Keratinocyte (primary cell): Measurements from ENCODE around the gene CDKAL1. TPM values are rescaled to one million over a fixed set of nuclear protein-coding genes. Genes with fewer than 3 reads are reported as not detected.
"Not testable (repeated sequence)": the region's sequence is repeated elsewhere in the genome, so short reads cannot be mapped to it uniquely, and the experiment has no call there.

Experiments
- DNase-seq: peaks from one replicate; pipeline ENCODE4 v3.0.0-alpha.2; 2011; ENCODE audit warnings: low read depth, missing footprints, low spot score
- FAIRE-seq: peaks from 2 replicates; lab custom pipeline; 2011; peaks lifted over from hg19 to GRCh38; lab: Jason Lieb, UNC
- H2AFZ ChIP-seq: 2 replicates; pipeline ENCODE4 v1.6.0; 2012; ENCODE audit warnings: low read length, control low read depth, inconsistent platforms; ENCODE audit not compliant: control insufficient read depth
- H3K27ac ChIP-seq: 2 replicates; pipeline ENCODE4 v1.5.1; 2011; ENCODE audit warnings: low read length; ENCODE audit not compliant: control insufficient read depth, insufficient read depth
- H3K27me3 ChIP-seq: 3 replicates; pipeline ENCODE4 v1.6.0; 2011; ENCODE audit warnings: low read length; ENCODE audit not compliant: control insufficient read depth, insufficient read depth; ENCODE audit errors: extremely low read depth
- H3K36me3 ChIP-seq, 2 experiments: 2 replicates in 1 of 2; 3 replicates in 1 of 2; pipeline ENCODE4 v1.5.1; 2011; ENCODE audit warnings: low read length in 2 of 2, mild to moderate bottlenecking in 1 of 2; ENCODE audit not compliant: control insufficient read depth in 2 of 2, insufficient read depth in 2 of 2; ENCODE audit errors: extremely low read depth in 1 of 2
- H3K4me1 ChIP-seq: 3 replicates; pipeline ENCODE4 v1.5.1; 2011; ENCODE audit warnings: low read length; ENCODE audit not compliant: control insufficient read depth, insufficient read depth; ENCODE audit errors: extremely low read depth
- H3K4me2 ChIP-seq: 3 replicates; pipeline ENCODE4 v1.6.0; 2011; ENCODE audit warnings: low read depth, low read length; ENCODE audit not compliant: control insufficient read depth, insufficient read depth; ENCODE audit errors: extremely low read depth
- H3K4me3 ChIP-seq, 3 experiments: fragments of 200-600 bp in 1 of 3; sonication (generic) in 1 of 3; 2 replicates in 2 of 3; 3 replicates in 1 of 3; pipeline ENCODE4 v1.5.1; 2011 to 2016; ENCODE audit warnings: low read length in 3 of 3, mild to moderate bottlenecking in 3 of 3, control low read depth in 2 of 3, inconsistent platforms in 1 of 3, low read depth in 1 of 3, mixed read lengths in 1 of 3, mixed run types in 1 of 3, moderate library complexity in 1 of 3; ENCODE audit not compliant: control insufficient read depth in 2 of 3, insufficient read depth in 2 of 3; ENCODE audit errors: extremely low read depth in 1 of 3
- H3K79me2 ChIP-seq: 2 replicates; pipeline ENCODE4 v1.6.0; 2012; ENCODE audit warnings: low read length; ENCODE audit not compliant: control insufficient read depth, insufficient read depth
- H3K9ac ChIP-seq: 3 replicates; pipeline ENCODE4 v1.6.0; 2011; ENCODE audit warnings: low read length; ENCODE audit not compliant: control insufficient read depth, insufficient read depth; ENCODE audit errors: extremely low read depth
- H3K9me1 ChIP-seq: 3 replicates; pipeline ENCODE4 v1.6.0; 2011; ENCODE audit warnings: low read length; ENCODE audit not compliant: control insufficient read depth, insufficient read depth; ENCODE audit errors: extremely low read depth
- H3K9me3 ChIP-seq: 2 replicates; pipeline ENCODE4 v1.5.1; 2012; ENCODE audit warnings: low read depth, low read length; ENCODE audit not compliant: control insufficient read depth
- H4K20me1 ChIP-seq: 3 replicates; pipeline ENCODE4 v1.6.0; 2011; ENCODE audit warnings: low read length; ENCODE audit not compliant: control insufficient read depth, insufficient read depth; ENCODE audit errors: extremely low read depth
- EZH2 ChIP-seq: IDR thresholded peaks from one replicate; pipeline ENCODE4 v1.6.1; 2012; ENCODE audit warnings: inconsistent platforms, mild to moderate bottlenecking, low read length, moderate library complexity
- dilution Hi-C: fragments of 300-500 bp; cut with MboI; formaldehyde crosslinking; loops from one replicate; pipeline ENCODE4 v1.7.0; 2020; ENCODE audit warnings: low sequenced_read_pairs; ENCODE audit not compliant: extremely low pct_ligation_motif_present
- polyA plus RNA-seq, 5 experiments: library from polyadenylated mRNA; depleted of rRNA in 3 of 5; stranded (reverse) in 3 of 5; stranded (forward) in 1 of 5; unstranded in 1 of 5; fragments of >200 nt; gene quantifications; 1 replicate in 1 of 5; 2 replicates in 3 of 5; 3 replicates in 1 of 5; pipeline versions ENCODE4 v1.2.1 to v1.2.3, GENCODE V29; 2011 to 2012; ENCODE audit warnings: missing spikeins in 2 of 5, low read depth in 1 of 5, low replicate concordance in 1 of 5
- TF ChIP-seq, protein P1 (sequence below), 3 experiments: IDR thresholded peaks in 1 of 3; conservative IDR thresholded peaks in 1 of 3; optimal IDR thresholded peaks in 1 of 3; 2 replicates in 2 of 3; 3 replicates in 1 of 3; pipeline versions ENCODE3 to v1.5.1; 2011; ENCODE audit warnings: low read length in 3 of 3, mild to moderate bottlenecking in 3 of 3, moderate library complexity in 2 of 3, control low read depth in 1 of 3, inconsistent platforms in 1 of 3; ENCODE audit not compliant: insufficient read depth in 2 of 3; ENCODE audit errors: extremely low read depth in 1 of 3

Gene CDKAL1
- polyA plus RNA-seq, 1 donor (not counting 4 experiments of a cell fraction or from before 2014, with no cell fraction given) = 5.6 TPM

DNA sequence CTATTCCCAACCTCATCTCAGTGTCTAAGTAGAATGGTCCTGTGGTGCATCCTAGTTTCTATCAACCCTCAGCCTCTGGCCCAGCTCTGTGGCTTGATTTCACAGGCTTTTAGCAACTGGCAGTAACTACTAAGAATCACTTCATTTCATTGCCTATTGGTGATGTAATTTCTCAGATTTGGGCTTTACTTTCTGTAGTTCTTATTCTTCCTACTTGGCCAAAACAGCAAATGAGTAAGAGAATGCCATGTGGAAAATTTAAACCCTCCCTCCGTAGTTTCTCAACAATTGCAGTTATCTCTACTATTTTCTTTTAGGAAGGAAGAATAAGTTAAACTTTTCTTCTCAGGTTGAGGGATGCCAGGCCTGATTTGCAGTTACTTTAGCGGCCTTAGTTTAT lies 387.3 kb downstream of the CDKAL1 start:
- Histone ChIP-seq H4K20me1 (no peaks in the 10 kb centered on the region), H3K4me1 (no peaks in the 10 kb centered on the region), H3K4me3 (no peak overlapping the region), H3K9ac (no peak overlapping the region), H3K79me2 (no peaks in the 10 kb centered on the region), H3K4me2 (no peak overlapping the region), H2AFZ (no peak overlapping the region), H3K27ac (no peak overlapping the region), H3K36me3 (no peaks in the 10 kb centered on the region), H3K9me1 (no peaks in the 10 kb centered on the region), H3K27me3 (no peaks in the 10 kb centered on the region), H3K9me3 (no peaks in the 10 kb centered on the region)
- DNase-seq = no peak
- FAIRE-seq = no peak
- TF ChIP-seq, protein P1, sequence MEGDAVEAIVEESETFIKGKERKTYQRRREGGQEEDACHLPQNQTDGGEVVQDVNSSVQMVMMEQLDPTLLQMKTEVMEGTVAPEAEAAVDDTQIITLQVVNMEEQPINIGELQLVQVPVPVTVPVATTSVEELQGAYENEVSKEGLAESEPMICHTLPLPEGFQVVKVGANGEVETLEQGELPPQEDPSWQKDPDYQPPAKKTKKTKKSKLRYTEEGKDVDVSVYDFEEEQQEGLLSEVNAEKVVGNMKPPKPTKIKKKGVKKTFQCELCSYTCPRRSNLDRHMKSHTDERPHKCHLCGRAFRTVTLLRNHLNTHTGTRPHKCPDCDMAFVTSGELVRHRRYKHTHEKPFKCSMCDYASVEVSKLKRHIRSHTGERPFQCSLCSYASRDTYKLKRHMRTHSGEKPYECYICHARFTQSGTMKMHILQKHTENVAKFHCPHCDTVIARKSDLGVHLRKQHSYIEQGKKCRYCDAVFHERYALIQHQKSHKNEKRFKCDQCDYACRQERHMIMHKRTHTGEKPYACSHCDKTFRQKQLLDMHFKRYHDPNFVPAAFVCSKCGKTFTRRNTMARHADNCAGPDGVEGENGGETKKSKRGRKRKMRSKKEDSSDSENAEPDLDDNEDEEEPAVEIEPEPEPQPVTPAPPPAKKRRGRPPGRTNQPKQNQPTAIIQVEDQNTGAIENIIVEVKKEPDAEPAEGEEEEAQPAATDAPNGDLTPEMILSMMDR (optimal IDR thresholded peaks at IDR 0.05 in 1 of 3, IDR thresholded peaks at IDR 0.05 in 1 of 3, conservative IDR thresholded peaks at IDR 0.05 in 1 of 3; ENCODE audit: extremely low read depth in 1 of 3, insufficient read depth in 2 of 3, low read length in 3 of 3) = no peak
- no peak for TF ChIP-seq EZH2
- dilution Hi-C loops = no loop called here

DNA sequence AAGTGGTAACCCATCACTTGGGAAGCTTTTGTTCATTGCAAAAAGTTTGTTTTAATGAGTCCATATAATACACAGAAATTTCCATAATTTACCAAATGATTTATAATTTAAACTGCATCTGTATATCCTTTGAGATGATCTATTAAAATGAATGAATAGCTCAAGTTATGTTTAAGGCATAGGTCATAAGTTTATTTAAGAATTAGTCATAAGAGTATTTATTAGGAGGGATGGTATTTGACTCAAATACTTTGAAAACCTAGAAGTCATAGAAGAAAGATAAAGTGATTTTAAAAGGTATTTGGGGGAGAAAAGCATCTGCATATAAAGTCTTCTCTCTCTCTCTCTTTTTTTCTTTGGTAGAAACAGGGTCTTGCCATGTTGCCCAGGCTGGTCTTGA lies 388.5 kb downstream of the CDKAL1 start:
- FAIRE-seq (no peak), DNase-seq (no peak)
- Histone ChIP-seq H3K4me1 (no peaks in the 10 kb centered on the region), H2AFZ (no peak overlapping the region), H3K27ac (no peak overlapping the region), H3K79me2 (no peaks in the 10 kb centered on the region), H4K20me1 (no peaks in the 10 kb centered on the region), H3K9me3 (no peaks in the 10 kb centered on the region), H3K4me2 (no peak overlapping the region), H3K9ac (no peak overlapping the region), H3K27me3 (no peaks in the 10 kb centered on the region), H3K36me3 (no peaks in the 10 kb centered on the region), H3K9me1 (no peaks in the 10 kb centered on the region), H3K4me3 (no peak overlapping the region)
- dilution Hi-C loops = no loop called here
- TF ChIP-seq EZH2 = no peak
- TF ChIP-seq, protein P1 (optimal IDR thresholded peaks at IDR 0.05 in 1 of 3, IDR thresholded peaks at IDR 0.05 in 1 of 3, conservative IDR thresholded peaks at IDR 0.05 in 1 of 3; ENCODE audit: extremely low read depth in 1 of 3, insufficient read depth in 2 of 3, low read length in 3 of 3) = no peak

DNA sequence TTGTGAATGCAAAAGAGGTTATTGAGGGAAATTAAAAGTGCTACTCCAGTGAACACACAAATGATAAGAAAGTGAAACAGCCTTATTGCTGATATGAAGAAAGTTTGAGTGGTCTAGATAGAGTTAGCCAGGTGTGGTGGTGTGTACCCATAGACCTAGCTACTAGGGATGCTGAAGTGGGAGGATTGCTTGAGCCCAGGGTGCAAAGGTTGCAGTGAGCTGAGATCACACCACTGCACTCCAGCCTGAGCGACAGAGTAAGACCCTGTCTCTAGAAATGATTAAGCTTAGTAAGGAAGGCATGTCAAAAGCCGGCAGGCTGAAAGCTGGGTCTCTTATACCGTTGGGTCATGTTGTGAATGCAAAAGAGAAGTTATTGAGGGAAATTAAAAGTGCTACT lies 389.8 kb downstream of the CDKAL1 start:
- H3K4me1 ChIP-seq, FAIRE-seq, DNase-seq, H3K36me3 ChIP-seq, H3K4me2 ChIP-seq, H3K4me3 ChIP-seq, H2AFZ ChIP-seq, H3K79me2 ChIP-seq, H3K27ac ChIP-seq, dilution Hi-C loops, H3K9me1 ChIP-seq, H3K9me3 ChIP-seq, H4K20me1 ChIP-seq, H3K27me3 ChIP-seq, H3K9ac ChIP-seq: not testable (repeated sequence)
